GM12864 (cell line): ENCODE measurements around the gene HMGA1.

Experiments
- DNase-seq: peaks from one replicate; pipeline ENCODE4 v3.0.0-alpha.2; 2011; ENCODE audit warnings: low read depth
- H3K4me3 ChIP-seq: 2 replicates; pipeline ENCODE4 v1.5.1; 2011; ENCODE audit warnings: mild to moderate bottlenecking, low read depth, low read length, control low read depth
- CTCF ChIP-seq: IDR thresholded peaks from 2 replicates; pipeline ENCODE4 v1.5.1; 2011; ENCODE audit warnings: low read depth, mild to moderate bottlenecking, moderate library complexity, low read length, control low read depth, inconsistent platforms; ENCODE audit errors: missing control alignments

Gene HMGA1

GRCh38 chr6:34295721-34296120 is 59.0 kb downstream of the HMGA1 start:
- DNase-seq = peak; percentile 86
- TF ChIP-seq CTCF = no peak
- H3K4me3 ChIP-seq = no peak overlapping the region; the same call in 1 of the 2 replicates
